Lung (tissue), 12 donors: ENCODE results near the gene ZNF445. TPM values are rescaled to one million over a fixed set of nuclear protein-coding genes. Genes with fewer than 3 reads are reported as not detected.
A peak's percentile ranks its signal among the peaks of the same experiment; 100 is the strongest.

Experiments
- ATAC-seq: fragments of 200-7000 bp; cut with Tn5 transposase; one replicate; pipeline ENCODE4 v1.9.1; 2020; ENCODE audit warnings: moderate number of reproducible peaks; ENCODE audit not compliant: insufficient read depth, low FRiP score
- DNase-seq, 3 donors: peaks; one replicate each; pipeline ENCODE4 v3.0.0-alpha.2; 2013 to 2017
- H3K27ac ChIP-seq, 2 donors: one replicate each; pipeline ENCODE4 v1.5.1; 2013; ENCODE audit warnings: mild to moderate bottlenecking in 2 of 2, moderate library complexity in 2 of 2, control low read depth in 1 of 2, inconsistent platforms in 1 of 2, low read depth in 1 of 2, low read length in 1 of 2
- H3K27me3 ChIP-seq, 3 donors: one replicate each; pipeline ENCODE4 v1.5.1; 2013; ENCODE audit warnings: low read length in 2 of 3; ENCODE audit not compliant: control insufficient read depth in 3 of 3, insufficient read depth in 3 of 3
- H3K36me3 ChIP-seq, 4 donors: one replicate each; pipeline ENCODE4 v1.5.1; 2013; ENCODE audit warnings: low read length in 4 of 4, mild to moderate bottlenecking in 1 of 4, moderate library complexity in 1 of 4; ENCODE audit not compliant: control insufficient read depth in 4 of 4, insufficient read depth in 4 of 4
- H3K4me1 ChIP-seq, 5 donors: one replicate each; pipeline ENCODE4 v1.5.1; 2013; ENCODE audit warnings: low read length in 5 of 5, mild to moderate bottlenecking in 2 of 5, moderate library complexity in 1 of 5; ENCODE audit not compliant: control insufficient read depth in 5 of 5, insufficient read depth in 5 of 5
- H3K4me3 ChIP-seq: one replicate; pipeline ENCODE4 v1.5.1; 2013; ENCODE audit warnings: mild to moderate bottlenecking, control low read depth, moderate library complexity
- H3K9ac ChIP-seq, 2 donors: one replicate each; pipeline ENCODE4 v1.5.1; 2013; ENCODE audit warnings: low read length in 2 of 2, control low read depth in 1 of 2; ENCODE audit not compliant: insufficient read depth in 1 of 2
- H3K9me3 ChIP-seq, 4 donors: one replicate each; pipeline ENCODE4 v1.5.1; 2013; ENCODE audit warnings: low read length in 3 of 4, mild to moderate bottlenecking in 1 of 4, moderate library complexity in 1 of 4; ENCODE audit not compliant: control insufficient read depth in 4 of 4, insufficient read depth in 3 of 4
- WGBS, 2 donors: extraction: QIAGEN DNeasy Blood & Tissue Kit; methylation state at CpG; one replicate each; pipeline ENCODE4 v1.1.7; 2013; 5-methylcytosine and 5-hydroxymethylcytosine counted together
- polyA plus RNA-seq, 2 donors: library from polyadenylated mRNA; stranded (reverse); fragments of 200-250 nt; gene quantifications; one replicate each; pipeline ENCODE4 v1.2.1, GENCODE V29; 2013
- total RNA-seq, 2 donors: library from RNA; depleted of rRNA in 1 of 2; stranded (reverse); fragments of >200 nt in 1 of 2; gene quantifications; one replicate each; pipeline ENCODE4 v1.2.1, GENCODE V29; 2014 to 2021
- TF ChIP-seq, protein P1 (sequence below): IDR thresholded peaks from 2 replicates; pipeline ENCODE4 v1.5.1; 2012; ENCODE audit warnings: mild to moderate bottlenecking; ENCODE audit errors: control extremely low read depth, extremely low read depth
- donor health status: control.
- donor health status: control.
- donor health status: Bipolar disorder and iron deficiency.
- donor health status: healthy.
- donor health status: DM: yes; HTN: yes; CAD: no.

ZNF445 gene
- total and polyA plus RNA-seq, 4 donors = 2.7 to 23.2 (median 10.1) TPM

DNA sequence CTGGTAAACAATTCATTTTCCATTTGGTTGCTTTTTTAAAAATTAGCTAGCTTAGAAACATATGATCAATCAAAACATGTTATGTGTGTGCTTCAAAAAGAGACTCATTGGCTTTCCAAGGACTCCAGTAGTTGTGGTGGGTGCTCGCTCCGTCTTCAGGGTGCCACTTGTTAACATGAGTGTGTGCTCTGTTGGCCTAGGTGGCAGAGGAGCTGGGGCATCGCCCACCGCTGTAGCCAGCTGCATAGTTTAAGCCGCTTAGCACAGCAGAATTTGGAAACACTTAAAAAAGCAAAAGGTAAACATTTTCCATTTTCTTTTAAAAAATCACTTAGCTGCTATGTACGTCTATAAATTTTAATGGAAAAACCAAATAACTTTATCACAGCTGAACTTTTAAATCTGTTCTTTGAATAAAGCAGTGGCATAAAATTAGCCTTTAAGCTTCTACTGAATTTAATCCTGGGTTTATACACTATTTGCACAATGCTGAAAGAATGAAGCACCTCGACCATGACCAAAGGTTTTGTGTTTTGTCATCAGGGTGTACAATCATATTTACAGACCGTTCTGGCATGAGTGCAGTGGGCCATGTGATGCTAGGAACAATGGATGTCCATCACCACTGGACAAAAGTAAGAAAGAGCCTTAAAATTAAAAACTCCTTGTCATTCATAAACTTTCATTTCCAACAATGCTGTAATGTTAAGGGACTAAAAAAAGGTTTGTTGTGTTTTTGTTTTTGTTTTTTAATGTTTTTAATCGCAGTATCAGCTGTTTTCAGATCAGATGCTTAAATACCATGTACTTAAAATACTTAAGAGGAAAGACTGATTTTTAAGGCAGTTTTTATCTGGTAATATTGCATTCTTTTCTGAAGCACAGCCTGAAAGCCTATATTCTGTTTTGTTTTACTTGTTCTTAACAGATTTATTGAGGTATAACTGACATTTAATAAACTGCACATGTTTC is 81.0 kb downstream of the ZNF445 start:
- Histone ChIP-seq H3K9ac (no peak overlapping the region), H3K27me3 (no peaks in the 10 kb centered on the region), H3K4me1 (peaks cover 0 to 1% (median 0%) of the 10 kb centered on the region in 5 donors), H3K9me3 (no peaks in the 10 kb centered on the region), H3K4me3 (no peak overlapping the region), H3K27ac (no peak overlapping the region), H3K36me3 (peaks cover 0 to 3% (median 1%) of the 10 kb centered on the region in 4 donors)
- ATAC-seq (no peak), DNase-seq (peak in 1 of 3 donors; percentile 19)
- TF ChIP-seq, protein P1, sequence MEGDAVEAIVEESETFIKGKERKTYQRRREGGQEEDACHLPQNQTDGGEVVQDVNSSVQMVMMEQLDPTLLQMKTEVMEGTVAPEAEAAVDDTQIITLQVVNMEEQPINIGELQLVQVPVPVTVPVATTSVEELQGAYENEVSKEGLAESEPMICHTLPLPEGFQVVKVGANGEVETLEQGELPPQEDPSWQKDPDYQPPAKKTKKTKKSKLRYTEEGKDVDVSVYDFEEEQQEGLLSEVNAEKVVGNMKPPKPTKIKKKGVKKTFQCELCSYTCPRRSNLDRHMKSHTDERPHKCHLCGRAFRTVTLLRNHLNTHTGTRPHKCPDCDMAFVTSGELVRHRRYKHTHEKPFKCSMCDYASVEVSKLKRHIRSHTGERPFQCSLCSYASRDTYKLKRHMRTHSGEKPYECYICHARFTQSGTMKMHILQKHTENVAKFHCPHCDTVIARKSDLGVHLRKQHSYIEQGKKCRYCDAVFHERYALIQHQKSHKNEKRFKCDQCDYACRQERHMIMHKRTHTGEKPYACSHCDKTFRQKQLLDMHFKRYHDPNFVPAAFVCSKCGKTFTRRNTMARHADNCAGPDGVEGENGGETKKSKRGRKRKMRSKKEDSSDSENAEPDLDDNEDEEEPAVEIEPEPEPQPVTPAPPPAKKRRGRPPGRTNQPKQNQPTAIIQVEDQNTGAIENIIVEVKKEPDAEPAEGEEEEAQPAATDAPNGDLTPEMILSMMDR = no peak
- WGBS, 2 donors = 94 to 95% methylated on average over 9 of the region's 9 CpGs

- Histone ChIP-seq H3K36me3 (peaks cover 0 to 3% (median under 1%) of the 10 kb centered on the region in 4 donors), H3K27ac (no peak overlapping the region), H3K27me3 (no peaks in the 10 kb centered on the region), H3K9me3 (no peaks in the 10 kb centered on the region), H3K4me1 (no peaks in the 10 kb centered on the region), H3K9ac (no peak overlapping the region), H3K4me3 (no peak overlapping the region)
- 96% methylated on average over 9 of the region's 9 CpGs for WGBS, 2 donors
- TF ChIP-seq, protein P1 = no peak
- ATAC-seq = no peak
- no peak for DNase-seq
Observed at GRCh38 chr3:44395714-44396113, 81.8 kb downstream of the ZNF445 start.

- H3K27me3 ChIP-seq = no peaks in the 10 kb centered on the region
- peaks cover 0 to 3% (median 0%) of the 10 kb centered on the region in 4 donors for H3K36me3 ChIP-seq
- TF ChIP-seq, protein P1 = no peak
- no peak overlapping the region for H3K9ac ChIP-seq
- no peak overlapping the region for H3K27ac ChIP-seq
- no peaks in the 10 kb centered on the region for H3K4me1 ChIP-seq
- no peak for ATAC-seq
- H3K9me3 ChIP-seq = peaks cover 0 to under 1% (median 0%) of the 10 kb centered on the region in 4 donors
- DNase-seq = no peak
- no peak overlapping the region for H3K4me3 ChIP-seq
- 97 to 100% methylated on average over 1 of the region's 1 CpG for WGBS, 2 donors
Observed at GRCh38 chr3:44392489-44392888, 85.0 kb downstream of the ZNF445 start.
